GM12873 (cell line): ENCODE results near the gene OCSTAMP.

Experiments
- CTCF ChIP-seq: IDR thresholded peaks from 2 replicates; pipeline ENCODE4 v1.5.1; 2012; ENCODE audit warnings: low read depth, mild to moderate bottlenecking, moderate library complexity, low read length, control low read depth; ENCODE audit not compliant: insufficient read depth; ENCODE audit errors: missing control alignments

OCSTAMP gene

GRCh38 chr20:46588532-46589511, 38.4 kb upstream of the OCSTAMP start:
- TF ChIP-seq CTCF: no peak

- no peak for TF ChIP-seq CTCF
These were observed 37.5 kb upstream of the OCSTAMP start for GRCh38 chr20:46587986-46588385.

GRCh38 chr20:46586724-46587123, 36.3 kb upstream of the OCSTAMP start:
- TF ChIP-seq CTCF: no peak

- no peak for TF ChIP-seq CTCF
These were observed 34.1 kb upstream of the OCSTAMP start for GRCh38 chr20:46584508-46584907.

GRCh38 chr20:46583411-46584214, 33.2 kb upstream of the OCSTAMP start:
- TF ChIP-seq CTCF: no peak

- no peak for TF ChIP-seq CTCF
These were observed 32.2 kb upstream of the OCSTAMP start for GRCh38 chr20:46582648-46583047.

GRCh38 chr20:46581391-46581790, 30.9 kb upstream of the OCSTAMP start:
- TF ChIP-seq CTCF: no peak
